GM19372 (cell line): ENCODE results near the gene CYP2A7.
"Not testable (repeated sequence)": the region's sequence is repeated elsewhere in the genome, so short reads cannot be mapped to it uniquely, and the experiment has no call there.

Experiments
- ATAC-seq: cut with Tn5 transposase; IDR thresholded peaks from one replicate; pipeline ENCODE4 v1.9.1; 2021; ENCODE audit warnings: mild to moderate bottlenecking, low read depth, moderate library complexity; ENCODE audit not compliant: unreplicated experiment

Gene CYP2A7

GRCh38 chr19:40882062-40882461, at the start of gene CYP2A7:
CYP2A7 (minus strand) TSS chr19:40882231; CDS start chr19:40882210, 21 bp downstream.
- ATAC-seq = not testable (repeated sequence)

GRCh38 chr19:40930799-40931198, 48.8 kb upstream of the CYP2A7 start:
- ATAC-seq = not testable (repeated sequence)

- ATAC-seq = not testable (repeated sequence)
Measured at GRCh38 chr19:40929942-40930341, 47.9 kb upstream of the CYP2A7 start.

- no peak for ATAC-seq
Measured at GRCh38 chr19:40928850-40929249, 46.8 kb upstream of the CYP2A7 start.

GRCh38 chr19:40927567-40927966, 45.5 kb upstream of the CYP2A7 start:
- no peak for ATAC-seq

- ATAC-seq = not testable (repeated sequence)
Measured at GRCh38 chr19:40926276-40926675, 44.2 kb upstream of the CYP2A7 start.

GRCh38 chr19:40923934-40924391, 41.9 kb upstream of the CYP2A7 start:
- no peak for ATAC-seq

- not testable (repeated sequence) for ATAC-seq
Measured at GRCh38 chr19:40922237-40923160, 40.5 kb upstream of the CYP2A7 start.

- ATAC-seq = no peak
Measured at GRCh38 chr19:40921005-40921897, 39.2 kb upstream of the CYP2A7 start.

- no peak for ATAC-seq
Measured at GRCh38 chr19:40920300-40921004, 38.4 kb upstream of the CYP2A7 start.

- not testable (repeated sequence) for ATAC-seq
Measured at GRCh38 chr19:40919530-40920299, 37.7 kb upstream of the CYP2A7 start.

- not testable (repeated sequence) for ATAC-seq
Measured at GRCh38 chr19:40918303-40918702, 36.3 kb upstream of the CYP2A7 start.

- ATAC-seq = no peak
Measured at GRCh38 chr19:40908976-40909375, 26.9 kb upstream of the CYP2A7 start.

GRCh38 chr19:40907968-40908735, 26.1 kb upstream of the CYP2A7 start:
- no peak for ATAC-seq

- ATAC-seq = no peak
Measured at GRCh38 chr19:40906512-40906911, 24.5 kb upstream of the CYP2A7 start.

GRCh38 chr19:40904673-40905156, 22.7 kb upstream of the CYP2A7 start:
- ATAC-seq = not testable (repeated sequence)

- not testable (repeated sequence) for ATAC-seq
Measured at GRCh38 chr19:40901975-40902750, 20.1 kb upstream of the CYP2A7 start.

GRCh38 chr19:40900521-40900920, 18.5 kb upstream of the CYP2A7 start:
- ATAC-seq = not testable (repeated sequence)
